ENCODE data around the gene TCAP.

The TCAP gene

DNA sequence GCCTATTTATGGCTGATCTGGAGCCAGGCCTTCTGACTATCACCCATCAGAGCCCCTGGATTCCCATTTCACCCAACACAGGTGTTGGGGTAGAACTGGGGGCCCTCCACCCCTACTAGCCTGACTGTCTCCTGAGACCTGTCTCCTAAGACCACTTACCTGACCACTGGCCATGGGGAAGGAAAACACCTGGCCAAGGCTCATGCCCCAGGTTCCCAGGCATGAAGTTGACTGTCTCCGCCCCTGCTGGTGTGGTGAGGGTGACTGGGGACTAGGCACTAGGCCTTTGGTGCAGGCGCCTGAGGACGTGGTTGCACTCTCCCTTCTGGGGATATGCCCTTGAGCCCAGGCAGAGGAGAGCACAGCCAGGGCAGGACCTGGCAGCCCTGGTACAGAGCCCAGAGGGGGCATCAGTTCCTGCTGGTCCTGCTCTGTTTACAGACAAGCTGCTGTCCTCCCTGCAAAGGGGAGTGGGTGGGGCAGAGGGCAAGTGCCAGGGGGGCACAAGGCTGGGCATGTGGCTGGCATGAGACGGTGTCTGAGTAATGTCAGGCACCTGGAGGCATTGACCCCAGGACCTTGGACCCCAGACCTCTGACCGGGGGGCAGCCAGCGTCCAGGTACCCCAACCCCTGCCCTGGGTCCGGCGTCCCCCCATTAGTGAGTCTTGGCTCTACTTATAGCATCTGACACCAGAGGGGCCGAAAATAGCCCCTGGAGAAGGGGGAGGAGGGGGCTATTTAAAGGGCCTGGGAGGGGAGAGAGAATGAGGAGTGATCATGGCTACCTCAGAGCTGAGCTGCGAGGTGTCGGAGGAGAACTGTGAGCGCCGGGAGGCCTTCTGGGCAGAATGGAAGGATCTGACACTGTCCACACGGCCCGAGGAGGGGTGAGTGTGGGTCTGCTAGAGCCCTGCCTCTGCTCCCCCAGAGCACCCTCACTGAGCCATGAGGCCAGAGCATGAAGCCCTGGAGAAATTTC is at the start of gene TCAP:
Gene TCAP, plus strand, starts transcription at position 769 of the 981 bp plus-strand sequence. Its CDS starts 11 bp downstream, at position 780.
- peaks cover 19% of the 10 kb centered on the region for H3K4me1 ChIP-seq (ENCODE audit: insufficient read depth, low read length)
- H3K36me3 ChIP-seq (ENCODE audit: insufficient read depth, low read depth, low read length): peaks cover 15% of the 10 kb centered on the region; the same call in 1 of the 2 replicates
- no peaks in the 10 kb centered on the region for H3K9me3 ChIP-seq (ENCODE audit: insufficient read depth, low read depth, low read length)
- peak within 1 kb of the TSS; percentile 2; the same call in 1 of the 2 replicates for H3K9ac ChIP-seq (ENCODE audit: low read depth, low read length)
- no peak within 1 kb of the TSS; the same call in 1 of the 2 replicates for H3K4me3 ChIP-seq (ENCODE audit: low read length)
- H3K27me3 ChIP-seq (ENCODE audit: insufficient read depth, low read length): peaks cover 44% of the 10 kb centered on the region
- H3K27ac ChIP-seq (ENCODE audit: low read length): no peak within 1 kb of the TSS

- no peak overlapping the region for H3K9ac ChIP-seq (ENCODE audit: low read depth, low read length)
- H3K27me3 ChIP-seq (ENCODE audit: insufficient read depth, low read length): peaks cover 96% of the 10 kb centered on the region
- no peaks in the 10 kb centered on the region for H3K9me3 ChIP-seq (ENCODE audit: insufficient read depth, low read depth, low read length)
- no peak overlapping the region for H3K4me3 ChIP-seq (ENCODE audit: low read length)
- H3K4me1 ChIP-seq (ENCODE audit: insufficient read depth, low read length): no peaks in the 10 kb centered on the region
- no peaks in the 10 kb centered on the region for H3K36me3 ChIP-seq (ENCODE audit: insufficient read depth, low read depth, low read length)
- no peak overlapping the region for H3K27ac ChIP-seq (ENCODE audit: low read length)
Observed at GRCh38 chr17:39615434-39615833, 49.7 kb upstream of the TCAP start.

GRCh38 chr17:39617100-39617445 is 48.1 kb upstream of the TCAP start:
- Histone ChIP-seq H3K4me1 (ENCODE audit: insufficient read depth, low read length) (no peaks in the 10 kb centered on the region), H3K9me3 (ENCODE audit: insufficient read depth, low read depth, low read length) (no peaks in the 10 kb centered on the region), H3K9ac (ENCODE audit: low read depth, low read length) (no peak overlapping the region), H3K27me3 (ENCODE audit: insufficient read depth, low read length) (peaks cover 93% of the 10 kb centered on the region), H3K36me3 (ENCODE audit: insufficient read depth, low read depth, low read length) (no peaks in the 10 kb centered on the region), H3K4me3 (ENCODE audit: low read length) (peak overlapping the region; percentile 39; the same call in 1 of the 2 replicates), H3K27ac (ENCODE audit: low read length) (no peak overlapping the region)

GRCh38 chr17:39617446-39618245 is 47.5 kb upstream of the TCAP start:
- Histone ChIP-seq H3K36me3 (ENCODE audit: insufficient read depth, low read depth, low read length) (no peaks in the 10 kb centered on the region), H3K27ac (ENCODE audit: low read length) (no peak overlapping the region), H3K27me3 (ENCODE audit: insufficient read depth, low read length) (peaks cover 92% of the 10 kb centered on the region), H3K9me3 (ENCODE audit: insufficient read depth, low read depth, low read length) (no peaks in the 10 kb centered on the region), H3K4me1 (ENCODE audit: insufficient read depth, low read length) (no peaks in the 10 kb centered on the region), H3K9ac (ENCODE audit: low read depth, low read length) (no peak overlapping the region), H3K4me3 (ENCODE audit: low read length) (peak overlapping the region; percentile 81; the same call in 1 of the 2 replicates)

DNA sequence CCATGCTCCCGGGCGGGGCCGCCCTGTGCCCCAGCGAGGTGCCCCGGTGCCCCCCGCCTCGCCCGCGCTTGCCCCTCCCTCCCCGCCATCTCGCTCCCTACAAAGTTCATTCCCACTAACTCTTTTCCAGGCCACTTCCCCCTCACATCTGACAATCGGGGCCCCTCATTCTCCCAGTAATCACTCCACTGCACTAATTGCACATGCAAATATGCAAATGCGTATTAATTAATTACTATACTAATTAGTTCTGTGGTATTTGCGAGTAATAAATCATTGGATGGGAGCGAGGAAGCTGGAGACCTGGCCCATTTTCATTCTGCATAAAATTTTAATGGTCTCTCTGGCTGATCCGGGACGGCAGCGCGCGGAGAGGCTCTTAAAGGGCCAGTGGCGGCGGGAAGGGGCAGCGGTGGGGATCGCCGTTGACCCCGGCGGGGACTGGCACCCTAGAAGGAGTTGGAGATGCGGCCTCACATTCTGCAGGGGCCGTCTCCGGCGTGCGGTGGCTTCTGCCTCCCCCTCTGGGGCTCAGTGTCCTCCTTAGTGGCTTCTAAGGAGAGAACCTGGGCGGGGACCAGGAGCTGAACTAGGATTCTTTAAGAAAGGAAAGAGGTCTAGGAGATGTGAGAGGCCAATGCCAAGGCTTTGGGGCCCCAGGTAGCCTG is 46.8 kb upstream of the TCAP start:
- Histone ChIP-seq H3K9ac (ENCODE audit: low read depth, low read length) (peak overlapping the region; percentile 16; the same call in 1 of the 2 replicates), H3K27me3 (ENCODE audit: insufficient read depth, low read length) (peaks cover 90% of the 10 kb centered on the region), H3K4me1 (ENCODE audit: insufficient read depth, low read length) (no peaks in the 10 kb centered on the region), H3K9me3 (ENCODE audit: insufficient read depth, low read depth, low read length) (no peaks in the 10 kb centered on the region), H3K36me3 (ENCODE audit: insufficient read depth, low read depth, low read length) (no peaks in the 10 kb centered on the region), H3K4me3 (ENCODE audit: low read length) (peak overlapping the region; percentile 81), H3K27ac (ENCODE audit: low read length) (no peak overlapping the region)

DNA sequence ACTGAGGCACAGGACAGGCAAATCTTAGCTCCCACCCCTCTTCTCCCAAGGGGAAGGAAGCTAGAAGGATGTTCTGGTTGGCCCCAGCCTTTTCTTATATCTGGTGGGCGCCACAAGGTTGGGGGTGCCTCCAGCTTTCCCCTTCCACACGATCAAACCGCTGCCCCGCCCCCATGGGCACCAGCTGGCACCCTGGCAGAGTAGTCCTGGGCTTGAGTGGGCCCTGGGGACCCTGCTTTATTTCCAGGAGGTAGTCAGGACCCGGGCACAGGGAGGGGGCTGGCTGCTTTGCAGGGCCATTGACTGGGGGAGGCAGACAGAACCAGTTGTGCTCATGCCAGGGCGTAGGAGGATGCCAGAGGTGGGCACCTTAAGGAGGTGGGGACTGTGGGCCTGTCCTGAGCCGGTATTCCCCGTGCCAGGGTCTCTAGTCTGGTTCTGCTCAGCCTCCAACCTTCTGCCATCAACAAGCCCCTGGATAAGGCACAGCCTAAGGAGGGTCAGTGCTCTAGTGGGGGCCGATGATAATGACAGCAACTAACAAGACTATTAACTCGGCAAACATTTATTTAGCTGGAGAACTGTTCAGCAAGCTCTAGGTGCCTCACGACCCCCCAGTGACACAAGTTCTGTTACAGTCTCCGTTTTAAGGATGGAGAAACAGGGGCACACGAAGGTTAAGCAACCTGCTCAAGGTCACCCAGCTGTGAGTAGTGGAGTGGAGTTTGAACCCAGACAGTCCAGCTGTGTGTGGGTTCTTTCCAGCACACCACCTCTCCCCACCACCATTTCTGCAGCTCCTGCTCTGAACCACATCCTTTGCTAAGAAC is 46.0 kb upstream of the TCAP start:
- Histone ChIP-seq H3K4me3 (ENCODE audit: low read length) (peak overlapping the region; percentile 81; the same call in 1 of the 2 replicates), H3K36me3 (ENCODE audit: insufficient read depth, low read depth, low read length) (no peaks in the 10 kb centered on the region), H3K9ac (ENCODE audit: low read depth, low read length) (no peak overlapping the region), H3K27me3 (ENCODE audit: insufficient read depth, low read length) (peaks cover 90% of the 10 kb centered on the region), H3K4me1 (ENCODE audit: insufficient read depth, low read length) (0 out of 2 replicates have a peak, but pooled peaks cover 2% of the 10 kb centered on the region), H3K9me3 (ENCODE audit: insufficient read depth, low read depth, low read length) (no peaks in the 10 kb centered on the region), H3K27ac (ENCODE audit: low read length) (no peak overlapping the region)

DNA sequence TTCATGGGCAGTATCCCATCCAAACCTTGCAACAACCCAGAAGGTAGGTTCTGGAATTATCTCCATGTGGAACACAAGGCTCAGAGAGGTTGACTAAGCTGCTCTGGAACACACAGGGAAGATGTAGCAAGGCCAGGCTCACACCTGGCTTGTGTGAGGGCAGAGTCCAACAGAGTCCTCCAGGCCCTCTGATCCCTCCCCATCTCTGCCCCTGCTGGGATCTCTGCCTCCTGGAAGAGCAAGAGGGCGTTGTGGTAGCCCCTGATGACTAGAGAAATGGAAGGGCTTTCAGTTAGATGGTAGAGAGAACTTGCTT is 45.4 kb upstream of the TCAP start:
- Histone ChIP-seq H3K4me1 (ENCODE audit: insufficient read depth, low read length) (0 out of 2 replicates have a peak, but pooled peaks cover 2% of the 10 kb centered on the region), H3K36me3 (ENCODE audit: insufficient read depth, low read depth, low read length) (no peaks in the 10 kb centered on the region), H3K27me3 (ENCODE audit: insufficient read depth, low read length) (peaks cover 90% of the 10 kb centered on the region), H3K9me3 (ENCODE audit: insufficient read depth, low read depth, low read length) (no peaks in the 10 kb centered on the region), H3K4me3 (ENCODE audit: low read length) (no peak overlapping the region), H3K27ac (ENCODE audit: low read length) (no peak overlapping the region), H3K9ac (ENCODE audit: low read depth, low read length) (no peak overlapping the region)

DNA sequence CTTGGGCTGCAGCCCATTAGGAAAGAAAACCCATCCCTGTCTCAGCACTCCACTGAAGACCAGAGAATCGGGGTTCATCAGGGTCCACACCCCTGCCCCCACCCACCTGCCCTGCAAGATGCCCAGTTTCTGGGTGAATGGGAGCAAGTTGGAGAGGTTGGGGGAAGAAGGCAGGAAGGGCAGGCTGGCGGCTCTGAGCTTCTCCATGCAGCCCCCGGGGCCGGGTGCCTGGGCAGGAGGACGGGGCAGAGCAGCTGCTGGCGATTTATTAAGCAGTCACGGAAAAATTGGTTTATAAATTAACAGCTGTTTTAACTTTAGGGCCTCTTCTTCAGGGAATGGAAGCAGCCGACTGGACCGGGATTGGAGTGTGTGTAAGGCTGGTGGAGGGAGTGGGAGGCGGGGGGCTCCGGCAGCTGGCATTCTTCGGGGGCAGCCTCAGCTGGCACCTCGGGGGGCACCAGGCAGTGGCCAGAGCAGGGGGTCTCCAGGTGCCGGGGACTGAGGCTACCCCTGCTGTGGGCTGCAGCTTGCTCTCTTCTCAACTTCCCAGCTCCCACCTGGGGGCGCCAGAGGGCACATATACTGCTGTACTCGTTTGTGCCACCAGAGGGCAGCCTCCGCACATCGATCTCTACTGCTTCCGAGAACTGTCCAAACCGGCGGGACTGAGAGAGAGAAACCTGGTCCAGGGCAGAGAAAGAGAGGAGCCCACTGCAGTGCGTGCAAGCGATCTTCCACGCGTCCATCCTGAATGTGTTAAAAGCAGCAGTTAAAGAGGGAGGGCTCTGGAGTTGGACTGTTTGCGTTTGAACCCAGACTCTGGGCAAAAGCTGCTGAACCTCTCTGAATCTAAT is 43.4 kb upstream of the TCAP start:
- Histone ChIP-seq H3K4me3 (ENCODE audit: low read length) (no peak overlapping the region), H3K36me3 (ENCODE audit: insufficient read depth, low read depth, low read length) (no peaks in the 10 kb centered on the region), H3K9ac (ENCODE audit: low read depth, low read length) (no peak overlapping the region)

DNA sequence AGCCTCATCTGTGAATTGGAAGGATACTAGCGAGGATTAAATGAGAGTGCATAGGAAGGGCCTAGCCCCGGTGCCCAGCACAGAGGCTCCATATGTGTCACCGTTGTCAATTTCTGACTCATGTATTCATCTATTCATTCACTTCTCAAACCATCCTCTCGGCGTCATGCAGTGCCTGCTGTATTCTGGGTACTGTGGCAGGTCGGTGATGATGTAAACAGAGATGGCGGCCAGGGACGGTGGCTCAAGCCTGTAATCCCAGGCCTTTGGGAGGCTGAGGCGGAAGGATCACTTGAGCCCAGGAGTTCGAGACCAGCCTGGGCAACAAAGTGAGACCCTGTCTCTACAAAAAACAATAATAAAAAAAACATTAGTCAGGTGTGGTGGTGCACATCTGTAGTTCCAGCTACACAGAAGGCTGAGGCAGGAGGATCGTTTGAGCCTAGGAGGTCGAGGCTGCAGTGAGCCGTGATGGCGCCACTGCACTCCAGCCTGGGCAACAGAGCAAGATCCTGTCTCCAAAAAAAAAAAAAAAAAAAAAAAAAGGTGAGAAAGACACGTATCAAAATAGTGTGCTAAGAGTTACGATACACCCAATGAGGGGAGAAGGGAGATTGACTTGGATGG is 42.7 kb upstream of the TCAP start:
- Histone ChIP-seq H3K4me1 (ENCODE audit: insufficient read depth, low read length) (peaks cover 7% of the 10 kb centered on the region; the same call in 1 of the 2 replicates), H3K27me3 (ENCODE audit: insufficient read depth, low read length) (peaks cover 90% of the 10 kb centered on the region), H3K27ac (ENCODE audit: low read length) (no peak overlapping the region), H3K9me3 (ENCODE audit: insufficient read depth, low read depth, low read length) (no peaks in the 10 kb centered on the region), H3K4me3 (ENCODE audit: low read length) (no peak overlapping the region), H3K36me3 (ENCODE audit: insufficient read depth, low read depth, low read length) (no peaks in the 10 kb centered on the region), H3K9ac (ENCODE audit: low read depth, low read length) (no peak overlapping the region)

More for the DNA sequence above, 43.4 kb upstream of the TCAP start:
- Histone ChIP-seq H3K9me3 (ENCODE audit: insufficient read depth, low read depth, low read length) (no peaks in the 10 kb centered on the region), H3K27me3 (ENCODE audit: insufficient read depth, low read length) (peaks cover 90% of the 10 kb centered on the region), H3K27ac (ENCODE audit: low read length) (no peak overlapping the region), H3K4me1 (ENCODE audit: insufficient read depth, low read length) (peaks cover 7% of the 10 kb centered on the region; the same call in 1 of the 2 replicates)
